H1 (cell line): ENCODE measurements around the gene SLC39A13. TPM values are rescaled to one million over a fixed set of nuclear protein-coding genes. Genes with fewer than 3 reads are reported as not detected.

Source experiments
- ATF3 ChIP-seq: IDR thresholded peaks from 2 replicates; pipeline ENCODE4 v1.6.1; 2011; ENCODE audit warnings: low read depth, mild to moderate bottlenecking, low read length; ENCODE audit not compliant: insufficient read depth
- BRCA1 ChIP-seq: IDR thresholded peaks from 2 replicates; pipeline ENCODE4 v1.6.1; 2012; ENCODE audit warnings: low read depth, low read length, improper control_type of control experiment
- CREB1 ChIP-seq: IDR thresholded peaks from 2 replicates; pipeline ENCODE4 v1.6.1; 2012; ENCODE audit warnings: inconsistent platforms
- FOSL1 ChIP-seq: IDR thresholded peaks from 2 replicates; pipeline ENCODE4 v1.6.1; 2011; ENCODE audit warnings: mild to moderate bottlenecking, low read depth, low read length, moderate library complexity; ENCODE audit not compliant: insufficient read depth
- KDM4A ChIP-seq: IDR thresholded peaks from one replicate; pipeline ENCODE4 v1.7.1; 2012; ENCODE audit warnings: low read depth, mild to moderate bottlenecking, moderate library complexity, low read length, inconsistent platforms; ENCODE audit not compliant: severe bottlenecking
- NRF1 ChIP-seq: IDR thresholded peaks from 2 replicates; pipeline ENCODE4 v1.6.1; 2011; ENCODE audit warnings: mild to moderate bottlenecking, low read depth, low read length, improper control_type of control experiment
- RFX5 ChIP-seq: IDR thresholded peaks from 2 replicates; pipeline ENCODE4 v1.6.1; 2011; ENCODE audit warnings: low read depth, low read length, improper control_type of control experiment, borderline replicate concordance
- USF2 ChIP-seq: IDR thresholded peaks from 2 replicates; pipeline ENCODE4 v1.6.1; 2011; ENCODE audit warnings: low read length, improper control_type of control experiment
- polyA plus RNA-seq, 7 experiments: library from polyadenylated mRNA; depleted of rRNA in 3 of 7; stranded (reverse) in 5 of 7; unstranded in 2 of 7; fragments of >200 nt in 5 of 7; fragments of 200-250 nt in 2 of 7; gene quantifications; 1 replicate in 5 of 7; 2 replicates in 1 of 7; 4 replicates in 1 of 7; pipeline versions ENCODE4 v1.2.1 to v1.2.3, GENCODE V29; 2011 to 2013; ENCODE audit warnings: missing spikeins in 2 of 7, mixed read lengths in 2 of 7
- total RNA-seq: library from RNA; stranded (reverse); fragmentation: NEBNext Ultra II Directional; extraction: Animal tissue kit (Norgen Biotek cat#: 25700); gene quantifications from 2 replicates; pipeline ENCODE4 v1.2.1, GENCODE V29; 2021

The SLC39A13 gene
- total and polyA plus RNA-seq, 2 of the 8 experiments (the other 6 are each of a cell fraction or from before 2014, with no cell fraction given) = 23.2 to 30.0 TPM

GRCh38 chr11:47436726-47437125, 28.3 kb downstream of the SLC39A13 start (continued):
- TF ChIP-seq KDM4A (no peak), RFX5 (no peak), ATF3 (no peak), USF2 (no peak), NRF1 (no peak), FOSL1 (no peak), BRCA1 (no peak), CREB1 (no peak)
